WTC11 (cell line): ENCODE results near the gene TBKBP1. TPM values are rescaled to one million over a fixed set of nuclear protein-coding genes. Genes with fewer than 3 reads are reported as not detected.

Experiments used
- ATAC-seq: fragments of 200-7000 bp; cut with Tn5 transposase; 2 replicates; pipeline ENCODE4 v1.10.0; 2021; ENCODE audit warnings: mild to moderate bottlenecking, moderate library complexity
- CTCF ChIA-PET: fragments of 300-600 bp; sonication (Branson Sonifier 250); formaldehyde crosslinking; loops from one replicate; lab custom pipeline; 2021; ENCODE audit warnings: antibody characterized with exemption; lab: Charles Lee
- POLR2A ChIA-PET: fragments of 350-600 bp; sonication (Branson Sonifier 250); formaldehyde crosslinking; loops from one replicate; lab custom pipeline; 2021; ENCODE audit warnings: antibody characterized with exemption; lab: Charles Lee
- DNase-seq: peaks from one replicate; pipeline ENCODE4 v3.0.0; 2021; ENCODE audit warnings: low spot score
- H3K27ac Mint-ChIP-seq: 2 replicates; pipeline ENCODE4 v1.8.0; 2021; ENCODE audit warnings: mixed read lengths
- H3K27me3 Mint-ChIP-seq: 2 replicates; pipeline ENCODE4 v1.8.0; 2021; ENCODE audit warnings: low read depth, mild to moderate bottlenecking, moderate library complexity, mixed read lengths
- H3K36me3 Mint-ChIP-seq: 2 replicates; pipeline ENCODE4 v1.8.0; 2021; ENCODE audit warnings: mixed read lengths
- H3K4me1 Mint-ChIP-seq: 2 replicates; pipeline ENCODE4 v1.8.0; 2022; ENCODE audit warnings: mixed read lengths
- H3K4me3 Mint-ChIP-seq: 2 replicates; pipeline ENCODE4 v1.8.0; 2021; ENCODE audit warnings: mild to moderate bottlenecking, moderate library complexity, mixed read lengths
- H3K9me3 Mint-ChIP-seq: 2 replicates; pipeline ENCODE4 v1.8.0; 2021; ENCODE audit warnings: mixed read lengths
- ATF1 ChIP-seq: sonication (generic); formaldehyde crosslinking; IDR thresholded peaks from 2 replicates; pipeline ENCODE4 v1.8.1; 2023; ENCODE audit warnings: mild to moderate bottlenecking, moderate library complexity, missing genetic modification reagents
- ETV6 ChIP-seq: sonication (generic); formaldehyde crosslinking; IDR thresholded peaks from 2 replicates; pipeline ENCODE4 v1.8.1; 2022; ENCODE audit warnings: mild to moderate bottlenecking, missing genetic modification reagents
- GRHL2 ChIP-seq: fragments of 250-450 bp; sonication (Bioruptor Pico); IDR thresholded peaks from 2 replicates; pipeline ENCODE4 v1.8.0; 2022; ENCODE audit warnings: mild to moderate bottlenecking, moderate library complexity; ENCODE audit not compliant: insufficient replicate concordance, severe bottlenecking
- GTF2I ChIP-seq: fragments of 250-450 bp; sonication (Bioruptor Pico); conservative IDR thresholded peaks from 2 replicates; pipeline ENCODE4 v1.4.0; 2021; ENCODE audit warnings: mild to moderate bottlenecking
- SMAD4 ChIP-seq: sonication (generic); formaldehyde crosslinking; IDR thresholded peaks from 2 replicates; pipeline ENCODE4 v1.8.0; 2022; ENCODE audit warnings: mild to moderate bottlenecking, missing genetic modification reagents
- ZNF219 ChIP-seq: sonication (generic); formaldehyde crosslinking; IDR thresholded peaks from 2 replicates; pipeline ENCODE4 v1.8.0; 2023; ENCODE audit warnings: missing genetic modification reagents, mild to moderate bottlenecking, borderline replicate concordance
- total RNA-seq: library from RNA; stranded (reverse); gene quantifications from 3 replicates; pipeline ENCODE4 v1.2.3, GENCODE V29; 2021
- TF ChIP-seq, protein P1 (sequence below): fragments of 250-450 bp; sonication (Bioruptor Pico); IDR thresholded peaks from 2 replicates; pipeline ENCODE4 v1.9.0; 2021; ENCODE audit warnings: moderate library complexity, mild to moderate bottlenecking, inconsistent platforms, borderline replicate concordance
- TF ChIP-seq, protein P2 (sequence below): sonication (generic); formaldehyde crosslinking; IDR thresholded peaks from 2 replicates; pipeline ENCODE4 v1.8.0; 2022; ENCODE audit warnings: missing genetic modification reagents
- TF ChIP-seq, protein P3 (sequence below): sonication (generic); formaldehyde crosslinking; IDR thresholded peaks from 2 replicates; pipeline ENCODE4 v1.8.1; 2023; ENCODE audit warnings: mild to moderate bottlenecking, missing genetic modification reagents, moderate library complexity
- TF ChIP-seq, protein P4 (sequence below): sonication (generic); formaldehyde crosslinking; IDR thresholded peaks from 2 replicates; pipeline ENCODE4 v1.8.1; 2022; ENCODE audit warnings: low read depth, missing genetic modification reagents, borderline replicate concordance
- TF ChIP-seq, protein P5 (sequence below): sonication (generic); formaldehyde crosslinking; IDR thresholded peaks from 2 replicates; pipeline ENCODE4 v1.8.0; 2023; ENCODE audit warnings: mild to moderate bottlenecking, missing genetic modification reagents

TBKBP1 gene
- total RNA-seq, 1 experiment from 2014 or later: 17.4 TPM

DNA sequence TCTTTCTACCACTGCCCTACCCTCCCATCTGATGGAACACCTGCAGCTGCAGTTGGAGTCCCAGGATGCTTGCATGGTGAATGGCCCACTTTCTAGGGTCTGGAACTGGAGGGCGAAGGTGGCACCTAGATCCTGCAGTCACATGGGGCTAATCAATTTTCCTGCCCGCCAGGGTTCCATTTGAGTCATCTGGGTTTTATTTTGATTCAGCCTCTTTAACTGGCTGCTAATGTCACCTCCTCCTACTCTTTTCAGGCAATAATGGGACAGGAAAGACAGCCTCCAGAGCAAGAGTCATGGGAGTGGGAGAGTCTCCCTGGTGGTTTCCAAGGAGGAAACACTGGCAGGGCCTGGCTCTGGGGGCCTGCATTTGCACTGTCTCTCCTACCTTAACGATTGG is 3.8 kb upstream of the TBKBP1 start (continued):
- TF ChIP-seq GTF2I: no peak
- no peak for TF ChIP-seq ZNF219
- no peak for TF ChIP-seq ETV6 (CRISPR knock-in tag)
- TF ChIP-seq, protein P1, sequence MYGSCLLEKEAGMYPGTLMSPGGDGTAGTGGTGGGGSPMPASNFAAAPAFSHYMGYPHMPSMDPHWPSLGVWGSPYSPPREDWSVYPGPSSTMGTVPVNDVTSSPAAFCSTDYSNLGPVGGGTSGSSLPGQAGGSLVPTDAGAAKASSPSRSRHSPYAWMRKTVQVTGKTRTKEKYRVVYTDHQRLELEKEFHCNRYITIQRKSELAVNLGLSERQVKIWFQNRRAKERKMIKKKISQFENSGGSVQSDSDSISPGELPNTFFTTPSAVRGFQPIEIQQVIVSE (CRISPR knock-in tag): no peak

DNA sequence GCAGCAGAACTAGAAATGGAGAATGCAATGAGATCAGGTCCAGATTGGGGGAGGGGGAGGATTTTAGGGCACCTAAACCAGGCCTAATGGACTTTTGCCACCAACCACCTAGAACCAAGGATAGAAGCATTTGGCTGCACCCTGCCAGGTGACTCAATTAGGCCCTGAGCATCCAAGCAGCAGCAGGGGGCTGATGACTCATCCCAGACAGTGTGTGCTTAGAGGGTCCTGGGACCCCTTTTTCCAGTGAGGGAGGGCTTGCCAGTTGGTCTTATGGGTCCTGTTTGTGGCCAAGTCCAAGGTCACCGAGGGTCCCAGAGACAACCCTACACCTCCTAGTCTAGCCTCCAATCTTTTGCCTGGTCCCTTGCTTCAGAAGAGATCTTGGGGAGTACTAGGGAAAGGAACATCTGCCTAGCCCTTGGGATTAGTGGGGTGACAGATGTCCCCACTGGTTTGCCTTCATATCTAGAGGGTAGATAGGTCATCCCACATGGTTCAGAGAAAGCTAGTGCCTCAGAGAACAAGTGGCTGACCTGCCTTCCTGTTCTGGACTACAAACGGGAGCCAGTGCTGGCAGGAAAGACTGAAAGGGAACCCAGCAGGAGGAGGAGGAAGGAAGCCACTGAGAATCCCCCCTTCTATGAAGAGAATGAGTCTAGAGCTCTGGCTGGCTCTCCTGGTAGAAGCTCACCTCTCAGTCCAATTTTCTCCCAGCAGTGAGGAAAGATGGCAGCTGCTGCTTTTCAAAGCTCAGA is 1.6 kb upstream of the TBKBP1 start:
- no peak for TF ChIP-seq GRHL2 (CRISPR knock-in tag)
- no peak for TF ChIP-seq ATF1 (CRISPR knock-in tag)
- TF ChIP-seq, protein P2, sequence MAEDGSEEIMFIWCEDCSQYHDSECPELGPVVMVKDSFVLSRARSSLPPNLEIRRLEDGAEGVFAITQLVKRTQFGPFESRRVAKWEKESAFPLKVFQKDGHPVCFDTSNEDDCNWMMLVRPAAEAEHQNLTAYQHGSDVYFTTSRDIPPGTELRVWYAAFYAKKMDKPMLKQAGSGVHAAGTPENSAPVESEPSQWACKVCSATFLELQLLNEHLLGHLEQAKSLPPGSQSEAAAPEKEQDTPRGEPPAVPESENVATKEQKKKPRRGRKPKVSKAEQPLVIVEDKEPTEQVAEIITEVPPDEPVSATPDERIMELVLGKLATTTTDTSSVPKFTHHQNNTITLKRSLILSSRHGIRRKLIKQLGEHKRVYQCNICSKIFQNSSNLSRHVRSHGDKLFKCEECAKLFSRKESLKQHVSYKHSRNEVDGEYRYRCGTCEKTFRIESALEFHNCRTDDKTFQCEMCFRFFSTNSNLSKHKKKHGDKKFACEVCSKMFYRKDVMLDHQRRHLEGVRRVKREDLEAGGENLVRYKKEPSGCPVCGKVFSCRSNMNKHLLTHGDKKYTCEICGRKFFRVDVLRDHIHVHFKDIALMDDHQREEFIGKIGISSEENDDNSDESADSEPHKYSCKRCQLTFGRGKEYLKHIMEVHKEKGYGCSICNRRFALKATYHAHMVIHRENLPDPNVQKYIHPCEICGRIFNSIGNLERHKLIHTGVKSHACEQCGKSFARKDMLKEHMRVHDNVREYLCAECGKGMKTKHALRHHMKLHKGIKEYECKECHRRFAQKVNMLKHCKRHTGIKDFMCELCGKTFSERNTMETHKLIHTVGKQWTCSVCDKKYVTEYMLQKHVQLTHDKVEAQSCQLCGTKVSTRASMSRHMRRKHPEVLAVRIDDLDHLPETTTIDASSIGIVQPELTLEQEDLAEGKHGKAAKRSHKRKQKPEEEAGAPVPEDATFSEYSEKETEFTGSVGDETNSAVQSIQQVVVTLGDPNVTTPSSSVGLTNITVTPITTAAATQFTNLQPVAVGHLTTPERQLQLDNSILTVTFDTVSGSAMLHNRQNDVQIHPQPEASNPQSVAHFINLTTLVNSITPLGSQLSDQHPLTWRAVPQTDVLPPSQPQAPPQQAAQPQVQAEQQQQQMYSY: 0 out of 2 replicates have a peak, but pooled peaks have one; percentile 30
- TF ChIP-seq, protein P3, sequence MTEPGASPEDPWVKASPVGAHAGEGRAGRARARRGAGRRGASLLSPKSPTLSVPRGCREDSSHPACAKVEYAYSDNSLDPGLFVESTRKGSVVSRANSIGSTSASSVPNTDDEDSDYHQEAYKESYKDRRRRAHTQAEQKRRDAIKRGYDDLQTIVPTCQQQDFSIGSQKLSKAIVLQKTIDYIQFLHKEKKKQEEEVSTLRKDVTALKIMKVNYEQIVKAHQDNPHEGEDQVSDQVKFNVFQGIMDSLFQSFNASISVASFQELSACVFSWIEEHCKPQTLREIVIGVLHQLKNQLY (CRISPR knock-in tag): no peak
- TF ChIP-seq SMAD4 (CRISPR knock-in tag): no peak
- TF ChIP-seq, protein P4, sequence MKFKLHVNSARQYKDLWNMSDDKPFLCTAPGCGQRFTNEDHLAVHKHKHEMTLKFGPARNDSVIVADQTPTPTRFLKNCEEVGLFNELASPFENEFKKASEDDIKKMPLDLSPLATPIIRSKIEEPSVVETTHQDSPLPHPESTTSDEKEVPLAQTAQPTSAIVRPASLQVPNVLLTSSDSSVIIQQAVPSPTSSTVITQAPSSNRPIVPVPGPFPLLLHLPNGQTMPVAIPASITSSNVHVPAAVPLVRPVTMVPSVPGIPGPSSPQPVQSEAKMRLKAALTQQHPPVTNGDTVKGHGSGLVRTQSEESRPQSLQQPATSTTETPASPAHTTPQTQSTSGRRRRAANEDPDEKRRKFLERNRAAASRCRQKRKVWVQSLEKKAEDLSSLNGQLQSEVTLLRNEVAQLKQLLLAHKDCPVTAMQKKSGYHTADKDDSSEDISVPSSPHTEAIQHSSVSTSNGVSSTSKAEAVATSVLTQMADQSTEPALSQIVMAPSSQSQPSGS (CRISPR knock-in tag): no peak
- TF ChIP-seq, protein P5, sequence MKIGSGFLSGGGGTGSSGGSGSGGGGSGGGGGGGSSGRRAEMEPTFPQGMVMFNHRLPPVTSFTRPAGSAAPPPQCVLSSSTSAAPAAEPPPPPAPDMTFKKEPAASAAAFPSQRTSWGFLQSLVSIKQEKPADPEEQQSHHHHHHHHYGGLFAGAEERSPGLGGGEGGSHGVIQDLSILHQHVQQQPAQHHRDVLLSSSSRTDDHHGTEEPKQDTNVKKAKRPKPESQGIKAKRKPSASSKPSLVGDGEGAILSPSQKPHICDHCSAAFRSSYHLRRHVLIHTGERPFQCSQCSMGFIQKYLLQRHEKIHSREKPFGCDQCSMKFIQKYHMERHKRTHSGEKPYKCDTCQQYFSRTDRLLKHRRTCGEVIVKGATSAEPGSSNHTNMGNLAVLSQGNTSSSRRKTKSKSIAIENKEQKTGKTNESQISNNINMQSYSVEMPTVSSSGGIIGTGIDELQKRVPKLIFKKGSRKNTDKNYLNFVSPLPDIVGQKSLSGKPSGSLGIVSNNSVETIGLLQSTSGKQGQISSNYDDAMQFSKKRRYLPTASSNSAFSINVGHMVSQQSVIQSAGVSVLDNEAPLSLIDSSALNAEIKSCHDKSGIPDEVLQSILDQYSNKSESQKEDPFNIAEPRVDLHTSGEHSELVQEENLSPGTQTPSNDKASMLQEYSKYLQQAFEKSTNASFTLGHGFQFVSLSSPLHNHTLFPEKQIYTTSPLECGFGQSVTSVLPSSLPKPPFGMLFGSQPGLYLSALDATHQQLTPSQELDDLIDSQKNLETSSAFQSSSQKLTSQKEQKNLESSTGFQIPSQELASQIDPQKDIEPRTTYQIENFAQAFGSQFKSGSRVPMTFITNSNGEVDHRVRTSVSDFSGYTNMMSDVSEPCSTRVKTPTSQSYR (CRISPR knock-in tag): no peak
- H3K4me1 Mint-ChIP-seq: peaks cover 47% of the 10 kb centered on the region
- H3K27me3 Mint-ChIP-seq: no peaks in the 10 kb centered on the region
- ChIA-PET CTCF (interaction anchor here (0.7 to 2.1 kb wide), 5 partner anchors 12 to 203 kb away, joined by 3 to 13 read pairs (median 5); partner anchors contain the start of genes KPNB1 and TBX21), POLR2A (interaction anchor here (2.9 kb wide), 1 partner anchor 43 kb away, joined by 15 read pairs; the partner anchor contains the start of gene KPNB1)
- H3K4me3 Mint-ChIP-seq: peak overlapping the region; percentile 78
- H3K27ac Mint-ChIP-seq: no peak overlapping the region
- DNase-seq (no peak), ATAC-seq (no peak)
- no peaks in the 10 kb centered on the region for H3K9me3 Mint-ChIP-seq
- no peaks in the 10 kb centered on the region for H3K36me3 Mint-ChIP-seq
